HG02981 (cell line): ENCODE results near the gene AVPR2.

Source experiments
- ATAC-seq: cut with Tn5 transposase; IDR thresholded peaks from one replicate; pipeline ENCODE4 v1.9.1; 2021; ENCODE audit warnings: mild to moderate bottlenecking, moderate library complexity; ENCODE audit not compliant: unreplicated experiment

Gene AVPR2

DNA sequence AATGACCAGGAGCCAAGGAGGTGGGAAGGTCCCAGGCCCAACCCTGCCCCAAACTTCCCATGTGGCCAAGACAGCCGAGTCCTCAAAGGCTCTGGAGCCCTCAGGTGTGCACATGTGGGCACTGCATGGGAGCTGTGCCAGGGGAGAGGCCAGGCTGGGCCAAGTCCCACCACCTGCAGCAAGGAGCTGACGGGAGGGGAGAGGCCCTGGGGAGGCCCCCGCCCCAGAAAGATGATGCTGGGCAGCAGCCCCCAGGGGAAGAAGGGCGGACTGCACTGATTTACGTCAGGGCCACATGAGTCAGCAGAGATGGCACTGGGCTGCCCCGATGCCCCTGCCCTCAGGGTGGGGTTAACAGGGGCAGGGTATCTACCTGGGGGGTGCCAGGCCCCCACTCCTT lies 19.9 kb upstream of the AVPR2 start:
- ATAC-seq: no peak

DNA sequence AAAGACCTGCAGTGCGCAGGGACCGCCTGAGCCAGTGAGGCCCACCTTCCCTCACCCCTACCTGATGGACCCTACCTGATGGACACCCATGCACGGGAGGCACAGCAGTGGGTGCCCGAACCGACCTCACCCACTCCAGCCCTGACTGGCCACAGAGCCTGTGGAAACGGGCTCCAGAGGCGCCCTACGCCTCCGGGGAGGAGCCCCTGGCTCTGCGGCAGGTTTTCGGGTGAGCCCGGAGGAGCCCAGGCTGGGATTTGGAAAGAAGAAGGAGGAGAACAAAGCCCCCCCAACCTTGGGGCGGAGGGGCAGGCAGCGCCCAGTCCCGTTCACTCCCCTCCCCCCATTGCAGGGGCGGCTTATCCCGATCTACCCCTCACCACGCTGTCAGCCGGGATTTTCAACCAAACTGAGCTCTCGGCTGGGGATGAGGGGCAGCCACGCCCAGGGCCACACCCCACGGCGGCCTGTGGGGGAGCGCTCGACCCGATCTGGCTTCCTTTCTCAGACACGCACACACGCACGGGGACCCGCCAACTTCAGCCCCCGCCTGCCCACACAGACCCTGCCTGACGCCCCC lies 19.2 kb upstream of the AVPR2 start:
- no peak for ATAC-seq

DNA sequence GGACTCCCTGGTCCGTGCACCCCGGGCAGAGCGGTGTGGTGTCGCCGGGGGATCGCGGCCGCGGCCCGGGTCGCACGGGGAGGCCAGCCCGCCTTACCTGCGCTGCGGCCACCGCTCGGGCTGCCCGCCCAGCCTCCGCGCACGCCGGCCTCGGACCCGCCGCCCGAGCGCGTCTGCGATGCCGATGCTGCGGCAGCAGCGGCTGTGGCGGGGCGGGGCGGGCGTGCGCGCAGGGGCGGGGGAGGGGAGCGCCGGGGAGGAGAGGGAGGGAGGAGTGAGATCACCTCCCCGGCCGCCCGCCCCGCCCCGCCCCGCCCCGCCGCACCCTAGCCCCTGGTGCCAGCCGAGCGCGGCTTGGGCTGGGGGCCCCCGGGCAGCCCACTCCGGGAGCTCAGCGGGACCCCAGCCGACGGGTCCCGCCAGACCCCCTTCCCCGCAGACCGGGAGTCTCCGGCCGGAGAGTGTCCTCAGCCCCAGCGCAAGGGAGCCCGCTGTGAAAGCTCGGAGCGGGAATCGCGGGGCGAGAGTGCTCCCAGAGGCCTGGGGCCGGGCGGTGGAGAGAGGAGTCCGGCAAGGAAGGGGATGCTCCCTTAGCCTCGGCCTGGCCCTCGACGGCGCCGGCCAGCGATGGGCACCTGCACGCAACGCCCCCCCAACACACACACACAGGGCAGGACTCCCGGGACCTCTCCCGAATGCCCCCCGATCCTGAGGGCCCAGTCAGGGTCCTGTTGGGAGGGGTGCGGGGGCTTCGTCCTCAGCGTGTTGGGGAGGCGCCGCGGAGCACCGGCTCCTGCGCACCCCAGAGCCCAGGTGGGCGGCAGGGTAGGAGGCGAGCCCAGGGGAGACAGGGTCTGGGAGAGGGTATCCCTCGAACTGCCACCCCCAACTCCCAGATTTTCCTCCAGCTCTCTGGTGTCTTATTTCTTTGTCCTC lies 18.2 kb upstream of the AVPR2 start, which contains the start of gene L1CAM:
L1CAM (minus strand) TSS at position 206 of the 936 bp plus-strand sequence. CDS start 10,337 bp downstream, outside the sequence.
- no peak for ATAC-seq

DNA sequence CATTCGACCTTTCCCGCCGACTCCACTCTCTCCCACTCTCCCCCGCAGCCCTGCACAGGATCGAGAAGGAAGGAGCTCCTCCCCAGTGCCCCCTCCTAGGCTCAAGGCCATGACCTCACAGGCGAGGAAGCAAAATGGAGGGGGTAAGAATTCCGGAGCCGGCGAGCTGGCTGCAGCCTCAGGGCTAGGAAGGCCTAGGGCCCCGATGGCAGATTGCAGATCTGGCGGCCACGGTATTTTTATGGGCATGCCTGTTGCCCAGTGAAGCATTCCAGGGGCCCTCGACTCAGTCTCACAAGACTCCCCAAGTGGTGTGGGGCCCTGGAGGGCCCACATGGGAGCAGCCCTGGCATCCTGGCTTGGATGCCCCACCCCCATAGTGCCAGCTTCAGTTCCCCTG lies 17.6 kb upstream of the AVPR2 start:
- ATAC-seq: no peak

DNA sequence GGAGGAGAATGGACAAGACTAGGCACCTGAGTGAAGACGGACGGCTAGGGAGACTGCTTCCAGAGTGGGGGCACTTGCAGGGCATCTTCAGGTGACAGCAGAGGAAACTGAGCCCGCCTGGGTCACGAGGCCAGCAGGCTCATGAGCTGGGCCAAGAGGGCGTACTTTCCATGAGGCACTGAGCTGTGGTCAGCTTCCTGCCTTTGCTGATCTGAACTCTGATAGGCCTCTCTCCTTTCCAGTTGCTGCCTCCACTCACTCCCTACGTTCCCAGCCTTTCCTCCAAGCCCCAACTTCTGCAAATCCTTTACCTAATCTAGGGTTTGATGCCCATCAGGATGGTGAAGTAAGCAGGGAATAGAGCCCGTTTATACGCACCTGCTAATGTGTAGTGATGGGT lies 17.1 kb upstream of the AVPR2 start:
- ATAC-seq: no peak

DNA sequence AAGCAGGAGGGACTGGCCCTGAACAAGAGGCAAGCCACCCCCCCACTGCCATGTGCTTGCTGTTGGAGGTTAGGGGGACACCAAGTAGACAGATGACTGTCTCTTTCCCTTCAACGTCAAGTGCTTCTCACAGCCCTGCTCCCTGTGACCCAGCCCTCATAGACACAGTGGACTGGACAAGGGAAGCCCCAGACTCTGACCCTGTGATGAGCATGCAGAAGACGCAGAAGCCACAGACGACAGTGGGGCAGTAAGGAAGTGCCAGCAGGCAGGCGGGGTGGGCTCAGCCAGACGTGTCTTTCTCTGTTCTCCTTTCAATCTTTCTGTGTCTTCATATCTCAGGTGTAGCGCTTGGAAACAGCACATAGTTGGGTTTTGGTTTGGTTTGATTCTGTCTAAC lies 16.1 kb upstream of the AVPR2 start:
- ATAC-seq: no peak

DNA sequence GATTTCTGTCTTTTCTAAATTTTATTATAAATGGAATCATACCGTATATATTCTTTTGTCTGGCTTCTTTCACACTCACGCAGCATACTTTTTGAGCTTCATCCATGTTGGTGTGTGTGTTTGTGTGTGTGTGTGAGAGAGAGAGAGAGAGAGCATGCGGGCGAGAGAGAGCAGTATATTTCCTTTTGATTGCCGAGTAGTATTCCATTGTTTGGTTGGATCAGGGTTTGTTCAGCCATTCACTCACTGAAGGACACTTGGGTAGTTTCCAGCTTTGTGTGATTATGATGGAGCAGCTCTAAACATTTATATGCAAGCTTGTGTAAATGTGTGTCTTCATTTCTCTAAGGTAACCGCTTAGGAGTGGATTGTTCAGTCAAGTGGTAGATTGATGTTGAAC lies 15.3 kb upstream of the AVPR2 start:
- no peak for ATAC-seq

DNA sequence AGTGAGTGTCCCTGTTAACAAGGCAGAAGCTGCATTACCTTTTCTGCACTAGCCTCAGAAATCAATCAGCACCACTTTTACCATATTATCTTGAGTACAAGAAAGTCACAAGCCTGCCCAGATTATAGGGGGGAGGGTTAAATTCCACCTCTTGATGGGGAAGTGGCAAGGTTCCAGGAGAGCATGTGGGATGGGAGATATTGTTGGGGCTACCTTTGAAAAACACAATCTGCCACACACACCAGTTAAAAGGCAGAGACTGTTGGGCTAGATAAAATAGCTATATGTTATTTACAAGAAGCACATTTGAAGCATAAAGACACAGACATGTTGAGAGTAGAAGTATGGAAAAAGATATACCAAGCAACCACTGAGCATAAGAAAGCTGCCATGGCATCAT lies 6.6 kb upstream of the AVPR2 start:
- ATAC-seq: no peak

DNA sequence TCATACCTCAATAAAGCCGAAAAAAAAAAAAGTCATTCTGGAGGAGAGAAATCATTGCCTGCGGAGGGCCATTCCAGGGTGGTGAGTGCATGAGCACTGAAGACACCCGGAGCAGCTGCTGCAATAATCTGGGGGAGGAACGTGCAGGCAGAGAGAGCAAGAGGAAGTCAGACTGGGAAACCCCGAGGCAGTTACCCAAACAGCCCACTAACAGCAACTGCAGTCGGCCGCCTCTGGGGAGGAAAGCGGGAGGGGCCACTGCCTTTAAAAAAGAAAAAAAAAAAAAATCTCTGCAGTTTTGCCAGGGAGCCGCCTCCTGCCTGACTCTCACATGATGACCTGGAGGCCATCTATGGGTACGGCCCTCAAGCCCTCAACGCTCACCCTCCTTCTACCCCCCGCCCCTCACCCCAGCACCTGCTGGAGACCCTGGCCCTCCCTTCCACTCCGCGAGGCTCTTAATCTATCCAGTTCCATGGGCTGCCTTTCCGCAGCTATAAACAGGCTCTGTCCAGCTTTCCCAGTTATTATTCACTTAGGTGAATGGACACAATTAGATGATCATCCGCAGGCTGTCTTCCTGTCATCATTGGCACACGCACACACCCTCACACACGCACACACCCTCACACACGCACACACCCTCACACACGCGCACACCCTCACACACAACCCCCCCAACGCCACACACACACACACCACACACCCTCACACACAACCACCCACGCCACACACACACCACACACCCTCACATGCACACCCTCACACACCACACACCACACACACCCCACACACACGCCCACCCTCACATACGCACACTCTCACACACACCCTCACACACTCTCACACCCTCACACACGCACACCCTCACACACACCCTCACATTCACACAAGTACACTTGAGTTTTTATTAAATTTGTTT lies 3.4 kb upstream of the AVPR2 start:
- ATAC-seq: peak; percentile 87

DNA sequence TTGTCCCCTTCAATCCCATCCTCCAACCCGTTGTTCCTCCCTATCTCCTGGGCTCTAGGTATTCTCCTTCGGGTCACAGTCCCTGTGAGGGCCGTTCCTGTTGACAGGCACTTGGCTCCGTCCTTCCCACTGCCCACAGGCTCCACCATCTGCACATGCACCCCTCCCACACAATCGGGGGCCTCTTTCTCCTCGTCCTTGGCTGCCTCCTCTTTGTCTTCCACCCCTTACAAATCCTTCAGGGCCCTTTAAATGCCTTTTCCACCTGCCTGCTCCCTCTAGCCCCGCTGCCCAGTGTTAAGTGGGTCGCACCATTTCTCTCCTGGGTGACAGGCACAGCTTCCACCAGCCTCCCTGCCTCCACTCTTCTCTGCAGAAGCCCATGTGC lies 2.7 kb upstream of the AVPR2 start:
- ATAC-seq: no peak

DNA sequence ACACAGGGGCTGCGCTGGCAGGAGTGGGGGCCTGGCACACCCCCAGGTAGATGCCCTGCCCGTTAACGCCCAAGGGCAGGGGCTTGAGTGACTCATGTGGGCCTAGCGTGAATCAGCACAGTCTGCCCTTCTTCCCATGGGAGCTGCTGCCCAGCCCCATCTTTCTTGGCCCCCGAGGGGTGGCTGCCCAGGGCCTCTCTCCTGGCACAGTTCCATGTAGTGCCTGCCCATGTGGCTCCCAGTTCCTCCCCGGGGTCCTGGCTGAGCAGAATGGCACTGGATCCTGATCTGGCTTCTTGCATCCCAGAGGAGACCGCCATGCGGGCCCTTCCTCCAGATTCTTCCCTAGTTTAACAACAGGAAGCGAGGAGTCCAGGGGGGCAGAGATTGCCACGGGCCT lies 2.1 kb upstream of the AVPR2 start:
- ATAC-seq: no peak

DNA sequence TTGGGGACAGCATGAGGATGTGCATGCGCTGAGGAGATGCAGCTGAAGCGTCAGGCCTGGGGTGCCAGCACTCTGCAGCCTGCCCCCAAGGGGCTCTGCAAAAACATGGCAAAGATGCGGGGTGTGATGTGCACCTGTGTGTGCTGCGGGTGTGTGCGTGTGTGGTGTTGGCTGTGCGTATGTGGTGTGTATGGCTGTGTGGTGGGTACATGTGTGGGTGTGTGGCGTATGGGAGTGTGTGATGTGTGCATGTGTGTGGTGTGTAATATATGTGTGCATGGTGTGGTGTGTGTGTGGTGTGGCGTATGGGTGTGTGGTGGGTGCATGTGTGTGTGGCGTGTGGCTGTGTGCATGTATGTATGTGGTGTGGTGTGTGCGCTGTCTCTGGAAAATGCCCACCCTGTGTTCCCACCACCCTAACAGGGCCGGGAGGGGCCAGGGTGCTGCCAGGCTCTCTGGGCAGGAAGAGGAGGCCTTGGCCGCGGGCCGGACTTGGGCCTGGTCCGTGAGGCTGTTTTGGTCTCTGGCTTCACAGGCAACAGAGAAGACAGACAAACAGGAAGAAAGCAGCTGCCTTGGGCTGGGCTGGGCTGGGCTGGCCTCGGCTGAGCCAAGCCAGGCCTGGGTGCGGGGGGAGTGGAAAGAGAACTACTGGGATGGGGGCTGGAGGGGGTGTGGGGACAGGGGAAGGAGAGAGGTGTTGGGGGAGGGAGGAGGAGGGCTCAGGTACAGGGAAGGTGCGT lies 1.1 kb upstream of the AVPR2 start:
- ATAC-seq: no peak

DNA sequence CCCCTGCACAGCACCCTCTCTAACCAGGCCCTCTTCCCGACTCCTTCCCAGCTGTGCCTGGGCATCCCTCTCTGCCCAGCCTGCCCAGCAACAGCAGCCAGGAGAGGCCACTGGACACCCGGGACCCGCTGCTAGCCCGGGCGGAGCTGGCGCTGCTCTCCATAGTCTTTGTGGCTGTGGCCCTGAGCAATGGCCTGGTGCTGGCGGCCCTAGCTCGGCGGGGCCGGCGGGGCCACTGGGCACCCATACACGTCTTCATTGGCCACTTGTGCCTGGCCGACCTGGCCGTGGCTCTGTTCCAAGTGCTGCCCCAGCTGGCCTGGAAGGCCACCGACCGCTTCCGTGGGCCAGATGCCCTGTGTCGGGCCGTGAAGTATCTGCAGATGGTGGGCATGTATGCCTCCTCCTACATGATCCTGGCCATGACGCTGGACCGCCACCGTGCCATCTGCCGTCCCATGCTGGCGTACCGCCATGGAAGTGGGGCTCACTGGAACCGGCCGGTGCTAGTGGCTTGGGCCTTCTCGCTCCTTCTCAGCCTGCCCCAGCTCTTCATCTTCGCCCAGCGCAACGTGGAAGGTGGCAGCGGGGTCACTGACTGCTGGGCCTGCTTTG lies 1.1 kb downstream of the AVPR2 start:
- ATAC-seq: no peak

DNA sequence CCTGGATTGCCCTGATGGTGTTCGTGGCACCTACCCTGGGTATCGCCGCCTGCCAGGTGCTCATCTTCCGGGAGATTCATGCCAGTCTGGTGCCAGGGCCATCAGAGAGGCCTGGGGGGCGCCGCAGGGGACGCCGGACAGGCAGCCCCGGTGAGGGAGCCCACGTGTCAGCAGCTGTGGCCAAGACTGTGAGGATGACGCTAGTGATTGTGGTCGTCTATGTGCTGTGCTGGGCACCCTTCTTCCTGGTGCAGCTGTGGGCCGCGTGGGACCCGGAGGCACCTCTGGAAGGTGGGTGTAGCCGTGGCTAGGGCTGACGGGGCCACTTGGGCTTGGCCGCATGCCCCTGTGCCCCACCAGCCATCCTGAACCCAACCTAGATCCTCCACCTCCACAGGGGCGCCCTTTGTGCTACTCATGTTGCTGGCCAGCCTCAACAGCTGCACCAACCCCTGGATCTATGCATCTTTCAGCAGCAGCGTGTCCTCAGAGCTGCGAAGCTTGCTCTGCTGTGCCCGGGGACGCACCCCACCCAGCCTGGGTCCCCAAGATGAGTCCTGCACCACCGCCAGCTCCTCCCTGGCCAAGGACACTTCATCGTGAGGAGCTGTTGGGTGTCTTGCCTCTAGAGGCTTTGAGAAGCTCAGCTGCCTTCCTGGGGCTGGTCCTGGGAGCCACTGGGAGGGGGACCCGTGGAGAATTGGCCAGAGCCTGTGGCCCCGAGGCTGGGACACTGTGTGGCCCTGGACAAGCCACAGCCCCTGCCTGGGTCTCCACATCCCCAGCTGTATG lies 1.8 kb downstream of the AVPR2 start:
- no peak for ATAC-seq

DNA sequence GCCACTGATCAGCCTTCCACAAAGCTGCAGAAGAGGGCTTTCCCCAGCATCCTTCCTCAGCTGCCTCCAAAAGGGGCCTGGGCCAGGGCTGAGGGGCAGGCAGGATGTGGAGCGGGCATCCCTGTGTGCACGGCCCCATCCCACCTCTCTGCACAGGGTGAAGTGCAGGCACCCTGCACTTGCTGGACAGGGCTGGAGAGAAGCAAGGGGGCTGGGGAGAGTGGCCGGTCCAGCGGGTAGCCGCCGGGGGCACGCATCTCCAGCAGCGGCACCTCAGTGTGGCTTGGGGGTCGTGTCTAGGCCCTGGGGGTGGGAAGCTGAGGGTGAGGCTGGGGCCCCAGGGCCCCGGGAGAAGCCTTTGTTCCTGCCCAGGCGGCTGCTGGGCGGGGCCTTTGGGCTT lies 3.0 kb downstream of the AVPR2 start:
- no peak for ATAC-seq

DNA sequence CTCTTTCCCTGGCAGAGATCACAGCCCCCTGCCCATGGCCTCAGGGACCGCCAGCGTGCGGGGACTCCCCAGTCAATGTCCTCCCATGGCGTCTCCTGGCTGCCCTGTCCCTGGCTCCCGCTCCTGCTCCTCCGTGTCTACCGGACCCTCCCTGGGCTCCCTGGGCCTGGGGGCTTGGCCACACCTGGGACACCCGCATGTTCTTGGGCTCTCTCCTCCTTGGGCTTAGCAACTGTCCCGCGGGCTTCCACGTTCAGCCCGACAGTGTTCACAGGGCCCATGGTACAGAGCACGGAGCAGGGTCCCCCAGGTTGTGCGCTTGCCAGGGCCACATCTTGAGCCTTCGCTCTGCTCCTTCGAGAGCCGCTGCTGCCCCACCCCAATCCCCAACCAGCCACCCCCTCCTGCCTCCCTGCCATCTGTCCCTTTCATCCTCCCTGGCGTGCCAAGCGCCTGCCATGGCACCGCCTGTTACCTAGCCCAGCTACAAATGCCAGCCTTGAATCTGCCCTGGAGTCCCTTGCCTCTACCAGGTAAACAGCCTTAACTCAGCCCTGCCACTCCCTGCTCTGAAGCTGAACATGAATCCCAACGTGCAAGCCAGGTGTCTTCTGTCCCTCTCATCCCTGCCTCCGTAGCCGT lies 3.9 kb downstream of the AVPR2 start:
- ATAC-seq: no peak

DNA sequence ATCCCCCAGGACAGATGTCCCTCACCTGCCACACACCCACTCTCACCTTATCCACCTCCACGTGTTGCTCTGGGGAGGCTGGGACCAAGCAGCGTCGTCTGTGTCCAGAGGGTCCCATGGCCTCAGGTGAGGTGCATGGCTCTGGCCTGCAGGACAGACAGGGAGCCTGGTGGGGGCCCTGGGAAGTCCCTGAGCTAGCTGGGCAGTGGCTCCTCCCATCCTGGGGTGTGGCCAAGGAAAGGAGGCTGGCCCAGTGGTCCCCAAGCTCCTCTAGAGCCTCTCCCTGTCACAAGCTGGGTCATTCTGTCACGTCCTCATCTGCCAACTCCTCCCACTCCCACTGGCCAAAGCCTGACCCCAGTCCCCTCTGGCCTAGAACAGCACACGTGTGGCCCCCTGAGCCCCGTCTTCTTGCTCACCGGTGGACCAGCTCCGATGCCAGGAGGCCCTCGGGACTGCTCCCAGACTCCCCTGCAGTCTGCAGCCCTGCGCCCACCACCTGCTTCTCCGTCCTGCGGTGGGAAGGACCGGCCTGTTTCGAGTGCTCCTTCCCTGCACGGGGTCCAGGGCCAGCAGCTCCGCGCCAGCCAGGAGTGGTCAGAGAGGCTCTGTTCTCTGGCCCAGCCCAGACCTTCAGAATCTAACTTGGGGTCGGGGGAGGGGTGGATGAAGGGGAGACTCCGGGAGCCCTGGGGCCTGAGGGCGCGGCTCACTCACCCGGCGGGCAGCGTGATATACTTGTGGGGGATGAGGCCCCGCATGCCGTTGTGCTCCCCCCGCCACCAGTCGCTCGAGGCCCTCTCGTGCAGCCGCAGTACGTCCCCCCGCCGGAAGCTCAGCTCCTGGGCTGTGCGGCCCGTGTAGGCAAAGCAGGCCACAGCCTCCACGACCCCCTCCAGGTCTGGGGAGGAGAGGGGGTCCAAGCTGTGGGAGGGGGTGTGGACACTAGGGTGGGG lies 4.8 kb downstream of the AVPR2 start:
- no peak for ATAC-seq

DNA sequence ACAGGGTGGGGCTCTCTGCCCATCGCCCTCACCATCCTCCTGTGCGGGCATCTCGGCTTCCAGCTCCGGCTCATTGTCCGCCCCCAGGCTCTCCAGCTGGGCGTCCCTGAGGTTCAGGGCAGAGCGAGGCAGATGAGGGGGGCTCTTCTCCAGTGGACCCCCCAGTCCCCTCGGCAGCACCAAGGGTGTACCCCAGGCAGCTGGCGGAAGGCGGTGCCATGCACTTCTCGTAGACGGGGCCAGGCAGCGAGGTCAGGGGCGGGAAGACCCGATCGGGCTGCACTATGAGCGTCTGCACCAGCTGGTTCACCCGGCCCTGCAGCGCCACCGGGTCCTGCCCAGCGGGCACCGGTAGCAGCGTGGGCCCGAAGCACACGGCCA lies 5.5 kb downstream of the AVPR2 start:
- ATAC-seq: no peak
